Esophagus muscularis mucosa (tissue), 4 donors: ENCODE measurements around the gene MOB2.

Experiments used
- EP300 ChIP-seq: sonication (generic); formaldehyde crosslinking; IDR thresholded peaks from one replicate; pipeline ENCODE4 v1.6.1; 2017; ENCODE audit warnings: antibody characterized with exemption
- POLR2A ChIP-seq: fragments of 450-650 bp; IDR thresholded peaks from one replicate; pipeline ENCODE4 v1.6.1; 2017; ENCODE audit warnings: antibody characterized with exemption, moderate library complexity, mild to moderate bottlenecking, low read depth
- POLR2AphosphoS5 ChIP-seq, 2 donors: sonication (generic); formaldehyde crosslinking; IDR thresholded peaks; one replicate each; pipeline ENCODE4 v1.6.1; 2017; ENCODE audit warnings: antibody characterized with exemption in 2 of 2
- TF ChIP-seq, protein P1 (sequence below), 3 experiments: fragments of 200-600 bp in 2 of 3; fragments of 450-650 bp in 1 of 3; sonication (generic) in 2 of 3; IDR thresholded peaks; one replicate each; pipeline ENCODE4 v1.5.1; 2017 to 2019; ENCODE audit warnings: antibody characterized with exemption in 3 of 3, mild to moderate bottlenecking in 2 of 3, moderate library complexity in 1 of 3

DNA sequence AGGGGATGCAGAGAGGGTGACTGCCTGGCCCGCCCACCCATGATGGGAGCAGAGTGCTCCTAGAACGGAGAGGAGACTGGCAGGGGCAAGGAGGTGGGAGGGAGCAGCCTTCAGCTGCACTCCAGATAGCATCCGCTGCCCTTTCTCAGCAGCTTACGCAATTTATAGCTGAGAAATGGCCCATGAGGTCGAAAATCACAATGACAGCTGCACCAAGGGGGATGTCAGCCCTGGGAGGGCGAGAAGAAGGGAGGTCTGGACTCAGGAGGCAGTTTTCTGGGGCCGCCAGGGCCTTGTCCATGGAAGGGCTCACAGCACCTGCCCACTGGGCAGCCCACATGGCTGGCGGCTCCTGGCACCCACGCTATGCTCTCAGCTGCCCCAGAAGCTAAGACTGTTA is 17.6 kb upstream of the MOB2 start:
- TF ChIP-seq, protein P1, sequence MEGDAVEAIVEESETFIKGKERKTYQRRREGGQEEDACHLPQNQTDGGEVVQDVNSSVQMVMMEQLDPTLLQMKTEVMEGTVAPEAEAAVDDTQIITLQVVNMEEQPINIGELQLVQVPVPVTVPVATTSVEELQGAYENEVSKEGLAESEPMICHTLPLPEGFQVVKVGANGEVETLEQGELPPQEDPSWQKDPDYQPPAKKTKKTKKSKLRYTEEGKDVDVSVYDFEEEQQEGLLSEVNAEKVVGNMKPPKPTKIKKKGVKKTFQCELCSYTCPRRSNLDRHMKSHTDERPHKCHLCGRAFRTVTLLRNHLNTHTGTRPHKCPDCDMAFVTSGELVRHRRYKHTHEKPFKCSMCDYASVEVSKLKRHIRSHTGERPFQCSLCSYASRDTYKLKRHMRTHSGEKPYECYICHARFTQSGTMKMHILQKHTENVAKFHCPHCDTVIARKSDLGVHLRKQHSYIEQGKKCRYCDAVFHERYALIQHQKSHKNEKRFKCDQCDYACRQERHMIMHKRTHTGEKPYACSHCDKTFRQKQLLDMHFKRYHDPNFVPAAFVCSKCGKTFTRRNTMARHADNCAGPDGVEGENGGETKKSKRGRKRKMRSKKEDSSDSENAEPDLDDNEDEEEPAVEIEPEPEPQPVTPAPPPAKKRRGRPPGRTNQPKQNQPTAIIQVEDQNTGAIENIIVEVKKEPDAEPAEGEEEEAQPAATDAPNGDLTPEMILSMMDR (IDR thresholded peaks at IDR 0.05), result no peak
- TF ChIP-seq POLR2A (no peak), EP300 (no peak), POLR2AphosphoS5 (IDR thresholded peaks at IDR 0.05) (no peak)
